Frontal cortex (tissue), 4 donors: ENCODE data around the gene S100A1. TPM values are rescaled to one million over a fixed set of nuclear protein-coding genes. Genes with fewer than 3 reads are reported as not detected.
"Not testable (repeated sequence)": the region's sequence is repeated elsewhere in the genome, so short reads cannot be mapped to it uniquely, and the experiment has no call there.

Source experiments
- DNase-seq, 2 donors: peaks; one replicate each; pipeline ENCODE4 v3.0.0; 2012; ENCODE audit warnings: low spot score in 2 of 2
- FAIRE-seq: peaks from 2 replicates; lab custom pipeline; 2012; peaks lifted over from hg19 to GRCh38; lab: Jason Lieb, UNC
- total RNA-seq: library from RNA; depleted of rRNA; stranded (reverse); fragments of >200 nt; gene quantifications from one replicate; pipeline ENCODE4 v1.2.3, GENCODE V29; 2014
- donor health status: control.
- donor health status: control.
- donor health status: control.

S100A1 gene
- total RNA-seq, 1 donor from 2014 or later = 1.2 TPM

- no peak for FAIRE-seq
- no peak for DNase-seq
These were observed 19.1 kb downstream of the S100A1 start for GRCh38 chr1:153647346-153647714.

GRCh38 chr1:153648000-153648643, 19.9 kb downstream of the S100A1 start:
- FAIRE-seq = no peak
- DNase-seq = no peak

- FAIRE-seq = no peak
- no peak for DNase-seq
These were observed 21.1 kb downstream of the S100A1 start for GRCh38 chr1:153649137-153649862.

DNA sequence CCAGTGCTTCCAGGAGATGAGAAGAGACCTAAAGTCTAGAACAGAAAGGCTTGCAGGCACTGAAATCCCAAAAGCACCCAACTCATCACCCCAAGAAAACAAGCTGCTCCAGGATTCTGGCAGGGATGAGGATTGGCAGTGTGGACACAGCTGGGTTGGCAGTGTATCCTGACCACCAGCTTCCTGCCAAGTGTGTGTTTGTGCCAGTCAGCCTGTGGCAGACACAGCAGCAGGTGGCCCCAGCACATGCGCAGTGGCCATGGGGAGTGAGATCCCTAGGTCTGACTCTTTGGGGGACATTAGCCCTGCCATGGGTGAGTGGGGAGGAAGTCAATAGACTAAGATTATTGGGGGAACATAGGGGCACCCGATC, 21.6 kb downstream of the S100A1 start:
- FAIRE-seq (no peak), DNase-seq (peak; percentile 46 to 55)

DNA sequence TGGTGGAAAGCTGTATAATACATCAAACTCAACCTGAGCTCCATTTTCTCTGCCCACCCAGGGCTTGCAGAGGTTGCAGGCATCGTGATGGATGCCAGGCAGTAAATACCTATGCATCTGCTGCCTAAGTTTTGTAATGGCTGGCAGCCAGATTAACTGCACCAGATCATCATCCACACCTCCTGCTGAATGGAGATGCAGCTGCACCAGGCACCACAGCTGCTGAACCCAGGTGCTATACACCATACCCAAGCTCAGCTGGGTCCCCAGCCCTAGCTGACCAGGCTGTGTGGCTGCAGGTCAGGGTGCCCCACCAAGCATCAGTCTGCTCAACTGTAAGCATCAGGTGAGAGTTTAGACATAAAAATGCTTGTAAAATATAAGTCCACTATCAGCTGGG, 23.5 kb downstream of the S100A1 start:
- no peak for FAIRE-seq
- no peak for DNase-seq

DNA sequence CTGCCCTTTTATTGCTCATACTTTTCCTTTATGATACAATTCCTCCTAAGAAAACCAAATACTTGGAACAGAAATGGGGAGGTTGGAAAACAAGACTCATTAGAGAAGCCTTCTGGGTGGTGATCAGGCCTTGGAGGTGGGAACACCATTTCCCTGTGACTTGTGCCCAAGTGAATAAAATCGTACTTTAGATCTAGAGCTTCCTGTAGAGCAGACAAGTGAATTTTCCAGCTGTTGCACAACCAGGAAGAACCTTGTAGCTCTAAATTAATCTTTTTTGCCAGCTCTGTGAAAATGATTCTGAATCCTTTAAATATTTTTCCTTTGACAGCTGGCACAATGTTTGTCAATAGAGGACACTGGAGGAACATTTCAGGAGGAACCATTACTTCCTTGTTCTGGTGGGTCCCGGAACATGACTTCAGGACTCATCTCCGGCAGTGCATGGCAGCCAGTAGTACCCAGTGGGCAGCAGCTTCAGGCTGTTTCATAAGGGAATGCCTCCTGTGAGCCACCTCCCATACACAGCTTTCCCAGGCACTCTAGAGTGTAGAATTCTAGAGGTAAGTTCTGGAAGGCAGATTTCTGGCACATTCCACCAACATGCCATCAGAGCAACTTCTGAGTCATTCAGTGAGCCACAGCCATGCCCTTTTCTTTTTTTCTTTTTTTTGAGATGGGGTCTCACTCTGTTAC, 24.7 kb downstream of the S100A1 start:
- FAIRE-seq = no peak
- DNase-seq = no peak

GRCh38 chr1:153655333-153655732, 27.1 kb downstream of the S100A1 start:
- DNase-seq = no peak
- no peak for FAIRE-seq

GRCh38 chr1:153658400-153659174, 30.4 kb downstream of the S100A1 start, which contains the start of gene SNAPIN:
SNAPIN (plus strand) TSS chr1:153658703; CDS start chr1:153658744, 41 bp downstream.
- no peak for FAIRE-seq

GRCh38 chr1:153659175-153659534, 30.9 kb downstream of the S100A1 start:
- no peak for DNase-seq

More at GRCh38 chr1:153658400-153659174, 30.4 kb downstream of the S100A1 start, which contains the start of gene SNAPIN:
- peak; percentile 79 to 88 for DNase-seq

GRCh38 chr1:153659656-153660055, 31.4 kb downstream of the S100A1 start:
- FAIRE-seq (no peak), DNase-seq (no peak)

More at GRCh38 chr1:153659175-153659534, 30.9 kb downstream of the S100A1 start:
- FAIRE-seq = no peak

- DNase-seq (no peak), FAIRE-seq (no peak)
These were observed 33.0 kb downstream of the S100A1 start for GRCh38 chr1:153661111-153661708.

DNA sequence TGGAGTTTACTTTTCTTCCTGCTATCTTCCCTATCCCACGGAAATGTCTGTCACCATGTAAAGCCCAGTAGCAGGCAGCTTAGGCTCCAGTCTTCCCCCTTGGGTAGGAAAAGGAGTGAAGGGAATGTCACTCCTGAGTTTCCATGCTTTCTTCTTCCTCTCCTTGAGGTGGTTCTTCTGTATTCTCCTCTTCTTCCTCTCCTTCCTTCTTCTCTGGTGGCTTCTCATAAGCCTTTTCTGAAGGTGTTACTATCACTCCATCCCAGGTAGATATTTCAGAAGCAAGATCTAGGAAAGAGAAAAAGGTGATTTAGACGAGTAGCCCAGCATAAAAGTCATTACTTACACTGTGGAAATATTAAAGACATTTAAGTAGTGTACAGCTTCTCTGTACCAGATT, 34.0 kb downstream of the S100A1 start:
- no peak for FAIRE-seq

GRCh38 chr1:153663211-153663610, 35.0 kb downstream of the S100A1 start:
- FAIRE-seq (no peak), DNase-seq (no peak)

More for the DNA sequence above, 34.0 kb downstream of the S100A1 start:
- DNase-seq = no peak

DNA sequence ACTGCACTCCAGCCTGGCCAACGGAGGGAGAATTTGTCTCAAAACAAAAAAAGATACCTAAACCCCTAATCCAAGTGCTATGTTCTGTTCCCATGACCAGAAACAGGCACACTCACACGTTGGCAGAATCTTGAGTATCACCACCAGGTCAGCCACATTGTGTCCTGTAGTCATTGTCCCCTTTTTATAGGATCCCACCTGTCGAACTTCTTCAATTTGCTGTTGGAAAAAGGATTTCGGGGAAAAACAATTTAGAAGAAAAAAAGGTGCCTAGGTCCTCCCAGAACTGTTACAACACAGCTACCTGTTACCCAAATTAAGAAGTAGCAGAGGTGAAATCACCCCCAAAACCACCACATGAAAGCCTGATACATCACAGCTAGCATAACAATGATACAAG, 39.2 kb downstream of the S100A1 start:
- FAIRE-seq = no peak
- DNase-seq = no peak

GRCh38 chr1:153668672-153669071, 40.4 kb downstream of the S100A1 start:
- not testable (repeated sequence) for FAIRE-seq, DNase-seq

GRCh38 chr1:153669606-153670005, 41.4 kb downstream of the S100A1 start:
- no peak for FAIRE-seq
- DNase-seq = no peak

GRCh38 chr1:153670257-153670858, 42.1 kb downstream of the S100A1 start:
- DNase-seq (no peak), FAIRE-seq (no peak)

GRCh38 chr1:153670859-153671627, 42.8 kb downstream of the S100A1 start, which contains the start of gene ILF2:
ILF2 (minus strand) TSS chr1:153670993; CDS start chr1:153670922, 71 bp downstream.
- FAIRE-seq (peak; percentile 99), DNase-seq (peak; percentile 90 to 94)
